GM19238 (cell line): ENCODE data around the gene TACC3.

ENCODE experiments used
- DNase-seq: peaks from one replicate; pipeline ENCODE4 v3.0.0; 2011; ENCODE audit warnings: low spot score; ENCODE audit not compliant: insufficient read length

TACC3 gene

GRCh38 chr4:1722551-1723118 is 1.3 kb downstream of the TACC3 start:
- no peak for DNase-seq

GRCh38 chr4:1723131-1723801 is 1.9 kb downstream of the TACC3 start:
- DNase-seq = no peak

- DNase-seq = no peak
Observed at GRCh38 chr4:1725521-1725920, 4.2 kb downstream of the TACC3 start.

- peak; percentile 74 for DNase-seq
Observed at GRCh38 chr4:1726146-1726934, 5.0 kb downstream of the TACC3 start.

GRCh38 chr4:1727117-1728031 is 6.1 kb downstream of the TACC3 start:
- no peak for DNase-seq

GRCh38 chr4:1728061-1728980 is 7.0 kb downstream of the TACC3 start:
- DNase-seq = no peak

GRCh38 chr4:1730532-1731135 is 9.3 kb downstream of the TACC3 start:
- no peak for DNase-seq

GRCh38 chr4:1731180-1731579 is 9.9 kb downstream of the TACC3 start:
- no peak for DNase-seq

GRCh38 chr4:1732911-1733310 is 11.6 kb downstream of the TACC3 start:
- DNase-seq = no peak

GRCh38 chr4:1735215-1735614 is 13.9 kb downstream of the TACC3 start:
- DNase-seq = no peak

GRCh38 chr4:1736812-1737211 is 15.5 kb downstream of the TACC3 start:
- DNase-seq = no peak

GRCh38 chr4:1737666-1738065 is 16.3 kb downstream of the TACC3 start:
- no peak for DNase-seq

GRCh38 chr4:1738410-1738809 is 17.1 kb downstream of the TACC3 start:
- DNase-seq = no peak

GRCh38 chr4:1739358-1739757 is 18.0 kb downstream of the TACC3 start:
- no peak for DNase-seq

- DNase-seq = no peak
Observed at GRCh38 chr4:1740021-1740545, 18.8 kb downstream of the TACC3 start.

GRCh38 chr4:1741208-1741607 is 19.9 kb downstream of the TACC3 start:
- no peak for DNase-seq

GRCh38 chr4:1743551-1743950 is 22.2 kb downstream of the TACC3 start:
- DNase-seq = no peak

- no peak for DNase-seq
Observed at GRCh38 chr4:1743975-1744374, 22.7 kb downstream of the TACC3 start.

GRCh38 chr4:1744552-1744951 is 23.2 kb downstream of the TACC3 start:
- DNase-seq = no peak

GRCh38 chr4:1745165-1745564 is 23.8 kb downstream of the TACC3 start:
- no peak for DNase-seq
